HepG2 (cell line): Measurements from ENCODE around the gene SH3GLB2. TPM values are rescaled to one million over a fixed set of nuclear protein-coding genes. Genes with fewer than 3 reads are reported as not detected.
A peak's percentile ranks its signal among the peaks of the same experiment; 100 is the strongest.

Experiments
- ATAC-seq: fragments of 200-7000 bp; cut with Tn5 transposase; 3 replicates; pipeline ENCODE4 v1.9.1; 2020; ENCODE audit warnings: mild to moderate bottlenecking, moderate library complexity
- BruUV-seq: library from RNA; stranded (reverse); fragments of 400-500 nt; replicated peaks from 2 replicates; lab custom pipeline; 2021; lab: Mats Ljungman, UMichigan
- CTCF ChIA-PET: fragments of 300-600 bp; formaldehyde crosslinking; extraction: SDS; loops from one replicate; lab custom pipeline; 2021; ENCODE audit warnings: low total read pairs, inconsistent platforms, low intra/inter-chr PET ratio; lab: Yijun Ruan, JAX
- POLR2A ChIA-PET: fragments of 350-600 bp; sonication (Branson Sonifier 250); formaldehyde crosslinking; loops from one replicate; lab custom pipeline; 2020; ENCODE audit warnings: antibody characterized with exemption, inconsistent platforms; lab: Yijun Ruan, JAX
- DNase-seq: peaks from one replicate; pipeline ENCODE4 v3.0.0-alpha.2; 2015; ENCODE audit warnings: low spot score
- FAIRE-seq: peaks from 3 replicates; lab custom pipeline; 2011; peaks lifted over from hg19 to GRCh38; lab: Jason Lieb, UNC
- H2AFZ ChIP-seq: one replicate; pipeline ENCODE4 v1.6.1; 2011; ENCODE audit warnings: low read length, inconsistent platforms
- H3K27ac ChIP-seq: fragments of 300-600 bp; 3 replicates; pipeline ENCODE4 v1.8.0; 2011; ENCODE audit warnings: mixed run types, mild to moderate bottlenecking, mixed read lengths, low read length, inconsistent platforms; ENCODE audit not compliant: insufficient read depth; ENCODE audit errors: extremely low read length
- H3K27me3 ChIP-seq, 2 experiments: fragments of 200-600 bp in 1 of 2; 2 replicates in 1 of 2; 3 replicates in 1 of 2; pipeline versions ENCODE4 v1.6.0 to v1.8.0; 2011; ENCODE audit warnings: low read length in 2 of 2, mild to moderate bottlenecking in 2 of 2, moderate library complexity in 2 of 2, inconsistent platforms in 1 of 2; ENCODE audit not compliant: insufficient read depth in 2 of 2, control insufficient read depth in 1 of 2
- H3K36me3 ChIP-seq, 2 experiments: fragments of 200-600 bp in 1 of 2; replicated peaks in 1 of 2; 2 replicates in 1 of 2; 3 replicates in 1 of 2; pipeline versions ENCODE4 v1.5.1 to v1.8.0; 2011; ENCODE audit warnings: low read length in 2 of 2, inconsistent platforms in 1 of 2; ENCODE audit not compliant: insufficient read depth in 2 of 2, control insufficient read depth in 1 of 2
- H3K4me1 ChIP-seq: 2 replicates; pipeline ENCODE4 v1.5.1; 2012; ENCODE audit warnings: low read length, inconsistent platforms; ENCODE audit not compliant: insufficient read depth
- H3K4me2 ChIP-seq: 2 replicates; pipeline ENCODE4 v1.6.0; 2011; ENCODE audit warnings: low read depth, low read length, inconsistent platforms
- H3K4me3 ChIP-seq, 3 experiments: fragments of 200-600 bp in 1 of 3; sonication (generic), shearing (Covaris generic) in 1 of 3; replicated peaks in 1 of 3; 2 replicates each; pipeline ENCODE4 v1.5.1; 2011 to 2016; ENCODE audit warnings: low read length in 3 of 3, inconsistent platforms in 2 of 3, low read depth in 2 of 3, mild to moderate bottlenecking in 2 of 3, control low read depth in 1 of 3, mixed read lengths in 1 of 3; ENCODE audit not compliant: insufficient read depth in 1 of 3
- H3K79me2 ChIP-seq: one replicate; pipeline ENCODE4 v1.6.1; 2011; ENCODE audit warnings: low read length, inconsistent platforms; ENCODE audit not compliant: insufficient read depth
- H3K9ac ChIP-seq: 2 replicates; pipeline ENCODE4 v1.6.0; 2011; ENCODE audit warnings: mild to moderate bottlenecking, low read depth, low read length, inconsistent platforms; ENCODE audit not compliant: insufficient read depth
- H3K9me3 ChIP-seq: 2 replicates; pipeline ENCODE4 v1.5.1; 2012; ENCODE audit warnings: mild to moderate bottlenecking, low read length
- H4K20me1 ChIP-seq: 2 replicates; pipeline ENCODE4 v1.6.0; 2011; ENCODE audit warnings: inconsistent platforms, mild to moderate bottlenecking, low read length, moderate library complexity; ENCODE audit not compliant: insufficient read depth
- BRF2 ChIP-seq: sonication (generic); formaldehyde crosslinking; IDR thresholded peaks from 2 replicates; pipeline ENCODE4 v1.8.1; 2022; ENCODE audit warnings: mild to moderate bottlenecking, missing genetic modification reagents
- FOXM1 ChIP-seq: sonication (generic); formaldehyde crosslinking; IDR thresholded peaks from 2 replicates; pipeline ENCODE4 v1.5.0; 2020; ENCODE audit warnings: missing genetic modification reagents
- KLF6 ChIP-seq: IDR thresholded peaks from 2 replicates; pipeline ENCODE4 v1.8.0; 2016; ENCODE audit warnings: missing biosample characterization, missing genetic modification reagents
- MNT ChIP-seq: fragments of 450-650 bp; IDR thresholded peaks from 2 replicates; pipeline ENCODE4 v1.6.1; 2016
- MTF2 ChIP-seq: sonication (generic); formaldehyde crosslinking; IDR thresholded peaks from 2 replicates; pipeline ENCODE4 v1.5.0; 2020; ENCODE audit warnings: missing genetic modification reagents, borderline replicate concordance
- NR2F6 ChIP-seq, 2 experiments: IDR thresholded peaks; 2 replicates each; pipeline ENCODE4 v1.6.1; 2016; ENCODE audit warnings: antibody characterized with exemption in 1 of 2, mild to moderate bottlenecking in 1 of 2
- PAWR ChIP-seq: sonication (generic); formaldehyde crosslinking; IDR thresholded peaks from 2 replicates; pipeline ENCODE4 v1.4.0; 2020; ENCODE audit warnings: missing genetic modification reagents, mild to moderate bottlenecking, borderline replicate concordance
- SPEN ChIP-seq: sonication (generic); formaldehyde crosslinking; IDR thresholded peaks from 2 replicates; pipeline ENCODE4 v1.5.1; 2020; ENCODE audit warnings: low read depth, mild to moderate bottlenecking, missing genetic modification reagents
- TFE3 ChIP-seq: IDR thresholded peaks from 2 replicates; pipeline ENCODE4 v1.6.1; 2016
- ZFP90 ChIP-seq: sonication (generic); formaldehyde crosslinking; IDR thresholded peaks from 2 replicates; pipeline ENCODE4 v1.8.0; 2022; ENCODE audit warnings: missing genetic modification reagents, mild to moderate bottlenecking, inconsistent platforms, borderline replicate concordance
- ZFYVE20 ChIP-seq: sonication (generic); formaldehyde crosslinking; IDR thresholded peaks from 2 replicates; pipeline ENCODE4 v1.8.0; 2023; ENCODE audit warnings: low read depth, mild to moderate bottlenecking, moderate library complexity, missing genetic modification reagents, borderline replicate concordance
- ZKSCAN1 ChIP-seq: fragments of 150-350 bp; IDR thresholded peaks from 2 replicates; pipeline ENCODE4 v1.6.1; 2014; ENCODE audit warnings: low read length
- ZNF234 ChIP-seq: sonication (generic); formaldehyde crosslinking; conservative IDR thresholded peaks from 2 replicates; pipeline ENCODE4 v1.5.1; 2020; ENCODE audit warnings: mild to moderate bottlenecking, missing genetic modification reagents
- ZNF644 ChIP-seq: IDR thresholded peaks from 2 replicates; pipeline ENCODE4 v1.6.1; 2016; ENCODE audit warnings: low read depth
- ZNF780A ChIP-seq: sonication (generic); formaldehyde crosslinking; IDR thresholded peaks from 2 replicates; pipeline ENCODE4 v1.8.0; 2022; ENCODE audit warnings: mild to moderate bottlenecking, missing genetic modification reagents, moderate library complexity
- ZSCAN30 ChIP-seq: sonication (generic); formaldehyde crosslinking; IDR thresholded peaks from 2 replicates; pipeline ENCODE4 v1.5.0; 2020; ENCODE audit warnings: mild to moderate bottlenecking, missing genetic modification reagents
- WGBS: methylation state at CpG from one replicate; pipeline ENCODE4 v1.1.6; 2017; ENCODE audit warnings: low lambda C conversion rate; 5-methylcytosine and 5-hydroxymethylcytosine counted together
- in situ Hi-C: cut with HindIII; loops from 2 replicates; pipeline ENCODE4 v1.10.0; 2017; ENCODE audit warnings: low pct_unique_long_range_greater_than_20kb; ENCODE audit not compliant: extremely low pct_ligation_motif_present
- intact Hi-C: fragments of 100-400 bp; cut with micrococcal nuclease; formaldehyde crosslinking; loops from one replicate; pipeline ENCODE4 v1.10.0; 2022; ENCODE audit not compliant: unreplicated experiment
- polyA plus RNA-seq, 8 experiments: library from polyadenylated mRNA; depleted of rRNA in 3 of 8; stranded (reverse) in 7 of 8; unstranded in 1 of 8; fragments of >200 nt; fragmentation: Illumina TruSeq in 4 of 8; extraction: Trizol in 4 of 8; gene quantifications; 2 replicates each; pipeline versions ENCODE4 v1.2.1 to v1.2.3, GENCODE V29; 2011 to 2016; ENCODE audit warnings: low read depth in 4 of 8, missing spikeins in 1 of 8, mixed read lengths in 1 of 8; ENCODE audit not compliant: insufficient read depth in 1 of 8
- total RNA-seq, 5 experiments: library from RNA; depleted of rRNA; stranded (reverse); fragments of >200 nt; fragmentation: Illumina TruSeq; extraction: Trizol; gene quantifications; 2 replicates each; pipeline ENCODE4 v1.2.3, GENCODE V29; 2016; ENCODE audit warnings: low read depth in 1 of 5
- TF ChIP-seq, protein P1 (sequence below): sonication (generic); formaldehyde crosslinking; conservative IDR thresholded peaks from 2 replicates; pipeline ENCODE4 v1.4.0; 2020; ENCODE audit warnings: missing genetic modification reagents

Gene SH3GLB2
- total and polyA plus RNA-seq, 2 of the 13 experiments (the other 11 are each of a cell fraction or from before 2014, with no cell fraction given) = 24.0 to 40.6 TPM

DNA sequence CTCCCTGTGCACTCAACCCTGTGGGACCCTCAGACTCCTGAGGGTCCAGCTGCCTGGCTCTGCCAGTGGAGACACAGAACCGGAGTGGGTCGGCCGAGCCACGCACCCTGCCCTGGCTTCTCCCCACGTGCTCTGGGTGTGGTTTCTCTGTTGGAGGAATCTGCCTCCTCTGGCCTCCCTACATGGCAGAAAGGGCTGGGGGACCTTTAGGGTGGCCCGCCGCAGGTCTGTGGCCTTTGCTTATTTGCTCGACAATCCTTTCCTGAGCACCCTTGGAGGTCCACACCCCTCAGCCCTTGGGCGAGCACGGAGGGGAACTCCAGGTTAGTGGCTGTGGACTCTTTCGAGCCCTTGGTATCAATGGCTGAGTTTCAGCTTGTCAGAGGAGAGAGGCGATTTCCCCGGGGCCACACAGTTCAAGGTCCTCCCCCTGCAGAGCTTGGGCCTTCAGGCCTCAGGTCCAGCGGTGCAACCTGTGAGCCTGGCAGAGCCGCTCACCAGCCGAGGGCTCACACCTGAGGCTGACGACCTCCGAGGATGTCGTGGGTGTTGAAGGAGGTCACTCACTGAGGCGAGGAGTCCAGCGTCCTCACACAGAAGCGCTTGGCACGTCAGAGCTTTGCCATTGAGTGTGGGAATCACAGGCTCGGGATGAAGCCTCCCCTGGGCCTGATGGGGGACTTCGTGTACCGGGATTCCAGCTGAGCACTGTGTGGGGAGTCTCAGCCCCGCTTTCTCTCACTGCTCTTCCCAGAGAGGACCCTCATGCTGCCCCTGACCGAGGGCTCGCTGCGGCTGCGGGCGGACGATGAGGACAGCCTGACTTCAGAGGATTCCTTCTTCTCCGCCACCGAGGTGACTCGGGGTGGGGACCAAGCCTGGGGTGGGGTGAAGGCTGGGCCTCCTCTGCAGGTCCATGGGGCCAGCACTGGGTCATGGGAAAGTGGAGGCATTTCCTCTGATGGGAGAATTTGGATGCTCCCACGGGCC lies 32.0 kb upstream of the SH3GLB2 start:
- ATAC-seq (peak; percentile 67), DNase-seq (no peak), FAIRE-seq (peak; percentile 18)
- peak overlapping the region; percentile 64 for H3K4me2 ChIP-seq
- peaks cover 1 to 3% of the 10 kb centered on the region in 2 experiments; a peak in 1 of 5 replicates for H3K36me3 ChIP-seq
- peak overlapping the region; percentile 72 for H3K27ac ChIP-seq
- H2AFZ ChIP-seq = no peak overlapping the region
- no TSS peak for BruUV-seq
- no peaks in the 10 kb centered on the region for H3K9me3 ChIP-seq
- H3K9ac ChIP-seq = peak overlapping the region; percentile 30; the same call in 1 of the 2 replicates
- ChIA-PET CTCF (no interaction called here), POLR2A (interaction anchor here (1.0 to 1.5 kb wide), 2 partner anchors 21 to 24 kb away, joined by 3 to 4 read pairs; partner anchors contain the start of genes DOLPP1 and MIGA2)
- H3K27me3 ChIP-seq = no peaks in the 10 kb centered on the region
- H4K20me1 ChIP-seq = no peaks in the 10 kb centered on the region
- WGBS = 62% methylated on average over 23 of the region's 37 CpGs
- H3K4me1 ChIP-seq = peaks cover 38% of the 10 kb centered on the region
- intact Hi-C loops = no loop called here
- no peaks in the 10 kb centered on the region for H3K79me2 ChIP-seq
- in situ Hi-C loops = no loop called here
- peak overlapping the region in 1 of 3 experiments; percentile 42; a peak in 1 of 6 replicates for H3K4me3 ChIP-seq
- TF ChIP-seq BRF2 (CRISPR knock-in tag) = no peak
- TF ChIP-seq, protein P1, sequence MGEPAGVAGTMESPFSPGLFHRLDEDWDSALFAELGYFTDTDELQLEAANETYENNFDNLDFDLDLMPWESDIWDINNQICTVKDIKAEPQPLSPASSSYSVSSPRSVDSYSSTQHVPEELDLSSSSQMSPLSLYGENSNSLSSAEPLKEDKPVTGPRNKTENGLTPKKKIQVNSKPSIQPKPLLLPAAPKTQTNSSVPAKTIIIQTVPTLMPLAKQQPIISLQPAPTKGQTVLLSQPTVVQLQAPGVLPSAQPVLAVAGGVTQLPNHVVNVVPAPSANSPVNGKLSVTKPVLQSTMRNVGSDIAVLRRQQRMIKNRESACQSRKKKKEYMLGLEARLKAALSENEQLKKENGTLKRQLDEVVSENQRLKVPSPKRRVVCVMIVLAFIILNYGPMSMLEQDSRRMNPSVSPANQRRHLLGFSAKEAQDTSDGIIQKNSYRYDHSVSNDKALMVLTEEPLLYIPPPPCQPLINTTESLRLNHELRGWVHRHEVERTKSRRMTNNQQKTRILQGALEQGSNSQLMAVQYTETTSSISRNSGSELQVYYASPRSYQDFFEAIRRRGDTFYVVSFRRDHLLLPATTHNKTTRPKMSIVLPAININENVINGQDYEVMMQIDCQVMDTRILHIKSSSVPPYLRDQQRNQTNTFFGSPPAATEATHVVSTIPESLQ (CRISPR knock-in tag) = no peak
- TF ChIP-seq ZSCAN30 (CRISPR knock-in tag) = no peak
- TF ChIP-seq ZNF644 = no peak
- TF ChIP-seq NR2F6 (IDR thresholded peaks at IDR 0.05) = peak; percentile 43; the same call in 1 of the 2 replicates
- peak; percentile 69; the same call in 1 of the 2 replicates for TF ChIP-seq NR2F6 (CRISPR knock-in tag; IDR thresholded peaks at IDR 0.05)
- no peak for TF ChIP-seq ZFYVE20 (CRISPR knock-in tag)
- no peak for TF ChIP-seq MNT
- TF ChIP-seq ZNF780A (CRISPR knock-in tag) = no peak
- TF ChIP-seq FOXM1 = no peak
- TF ChIP-seq KLF6 (CRISPR knock-in tag) = no peak
- TF ChIP-seq MTF2 (CRISPR knock-in tag) = no peak
- TF ChIP-seq ZKSCAN1 = no peak
- 0 out of 2 replicates have a peak, but pooled peaks have one; percentile 33 for TF ChIP-seq SPEN
- no peak for TF ChIP-seq PAWR (CRISPR knock-in tag)
- no peak for TF ChIP-seq ZFP90 (CRISPR knock-in tag)
- TF ChIP-seq ZNF234 = no peak
- no peak for TF ChIP-seq TFE3 (CRISPR knock-in tag)
